Natural killer cell (primary cell): ENCODE data around the gene RSBN1L. TPM values are rescaled to one million over a fixed set of nuclear protein-coding genes. Genes with fewer than 3 reads are reported as not detected.
A peak's percentile ranks its signal among the peaks of the same experiment; 100 is the strongest.

Experiments used
- ATAC-seq, 3 donors: fragments of 150-1000 bp in 2 of 3; fragments of 200-7000 bp in 1 of 3; cut with Tn5 transposase; 1 replicate in 1 of 3; 2 replicates in 2 of 3; pipeline ENCODE4 v1.10.0; 2021; ENCODE audit warnings: mild to moderate bottlenecking in 2 of 3, moderate library complexity in 2 of 3
- DNase-seq, 2 donors: peaks; one replicate each; pipeline versions ENCODE4 v3.0.0 to v3.0.0-alpha.2; 2013 to 2021; ENCODE audit warnings: mixed read lengths in 1 of 2
- H3K27ac ChIP-seq: one replicate; pipeline ENCODE4 v1.5.1; 2013; ENCODE audit warnings: mild to moderate bottlenecking, low read length
- H3K27me3 ChIP-seq: one replicate; pipeline ENCODE4 v1.6.1; 2013; ENCODE audit warnings: low read length; ENCODE audit not compliant: control insufficient read depth, insufficient read depth
- H3K36me3 ChIP-seq: one replicate; pipeline ENCODE4 v1.6.1; 2013; ENCODE audit warnings: low read length; ENCODE audit not compliant: control insufficient read depth, insufficient read depth
- H3K4me1 ChIP-seq: one replicate; pipeline ENCODE4 v1.6.1; 2013; ENCODE audit warnings: low read length; ENCODE audit not compliant: control insufficient read depth, insufficient read depth
- H3K4me3 ChIP-seq: one replicate; pipeline ENCODE4 v1.5.1; 2013; ENCODE audit warnings: low read length
- H3K9me3 ChIP-seq: one replicate; pipeline ENCODE4 v1.6.1; 2013; ENCODE audit warnings: low read length; ENCODE audit not compliant: control insufficient read depth, insufficient read depth
- H3K27ac Mint-ChIP-seq, 2 donors: one replicate each; pipeline ENCODE4 v1.8.0; 2022; ENCODE audit warnings: mild to moderate bottlenecking in 2 of 2, mixed read lengths in 2 of 2, moderate library complexity in 1 of 2
- H3K27me3 Mint-ChIP-seq, 2 donors: one replicate each; pipeline ENCODE4 v1.8.0; 2022; ENCODE audit warnings: low read depth in 2 of 2, mixed read lengths in 2 of 2
- H3K36me3 Mint-ChIP-seq: one replicate; pipeline ENCODE4 v1.8.0; 2022; ENCODE audit warnings: mixed read lengths
- H3K4me1 Mint-ChIP-seq, 2 donors: one replicate each; pipeline ENCODE4 v1.8.0; 2022; ENCODE audit warnings: mixed read lengths in 2 of 2
- H3K4me3 Mint-ChIP-seq: one replicate; pipeline ENCODE4 v1.8.0; 2022; ENCODE audit warnings: mild to moderate bottlenecking, moderate library complexity, mixed read lengths
- H3K9me3 Mint-ChIP-seq, 2 donors: one replicate each; pipeline ENCODE4 v1.8.0; 2022; ENCODE audit warnings: mixed read lengths in 2 of 2
- WGBS: methylation state at CpG from one replicate; pipeline ENCODE4 v1.1.7; 2013; ENCODE audit warnings: missing lambda C conversion rate; ENCODE audit not compliant: insufficient coverage; 5-methylcytosine and 5-hydroxymethylcytosine counted together
- intact Hi-C: fragments of 100-400 bp; cut with micrococcal nuclease; formaldehyde crosslinking; loops from one replicate; pipeline ENCODE4 v1.14.2; 2022
- total RNA-seq, 4 donors: library from RNA; stranded (reverse); fragments of 120-200 nt in 1 of 4; gene quantifications; one replicate each; pipeline versions ENCODE4 v1.2.3 to v1.2.4, GENCODE V29; 2013 to 2022
- TF ChIP-seq, protein P1 (sequence below): fragments of 200-600 bp; IDR thresholded peaks from one replicate; pipeline ENCODE4 v1.8.0; 2022; ENCODE audit warnings: antibody characterized with exemption

RSBN1L gene
- total RNA-seq, 3 donors from 2014 or later (not counting 1 experiment from before 2014, with no cell fraction given) = 23.9 to 34.4 (median 33.4) TPM

DNA sequence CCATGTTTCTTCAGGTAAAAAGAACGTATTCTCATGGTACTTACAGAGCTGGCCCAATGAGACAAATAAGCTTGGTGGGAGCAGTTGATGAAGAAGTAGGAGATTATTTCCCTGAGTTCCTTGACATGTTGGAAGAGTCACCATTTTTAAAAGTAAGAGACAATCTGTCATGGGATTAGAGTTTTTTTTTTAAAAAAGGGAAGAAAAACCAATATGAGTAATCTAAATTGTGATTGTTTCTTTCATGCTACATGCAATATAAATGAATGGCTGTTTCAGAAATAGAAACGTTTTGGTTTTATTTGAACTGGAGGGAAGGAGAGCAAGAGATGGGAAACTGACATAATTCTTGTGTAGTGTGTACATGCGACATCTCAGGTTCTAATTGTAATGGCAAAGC is 69.2 kb downstream of the RSBN1L start:
- Mint-ChIP-seq H3K4me3 (no peak overlapping the region), H3K27me3 (no peaks in the 10 kb centered on the region), H3K9me3 (no peaks in the 10 kb centered on the region), H3K36me3 (no peaks in the 10 kb centered on the region), H3K4me1 (peaks cover 26 to 30% of the 10 kb centered on the region in 2 donors), H3K27ac (peak overlapping the region in 1 of 2 donors; percentile 72)
- H3K9me3 ChIP-seq = no peaks in the 10 kb centered on the region
- H3K4me1 ChIP-seq = no peaks in the 10 kb centered on the region
- no peak overlapping the region for H3K27ac ChIP-seq
- H3K27me3 ChIP-seq = no peaks in the 10 kb centered on the region
- intact Hi-C loops = no loop called here
- ATAC-seq = no peak
- TF ChIP-seq, protein P1, sequence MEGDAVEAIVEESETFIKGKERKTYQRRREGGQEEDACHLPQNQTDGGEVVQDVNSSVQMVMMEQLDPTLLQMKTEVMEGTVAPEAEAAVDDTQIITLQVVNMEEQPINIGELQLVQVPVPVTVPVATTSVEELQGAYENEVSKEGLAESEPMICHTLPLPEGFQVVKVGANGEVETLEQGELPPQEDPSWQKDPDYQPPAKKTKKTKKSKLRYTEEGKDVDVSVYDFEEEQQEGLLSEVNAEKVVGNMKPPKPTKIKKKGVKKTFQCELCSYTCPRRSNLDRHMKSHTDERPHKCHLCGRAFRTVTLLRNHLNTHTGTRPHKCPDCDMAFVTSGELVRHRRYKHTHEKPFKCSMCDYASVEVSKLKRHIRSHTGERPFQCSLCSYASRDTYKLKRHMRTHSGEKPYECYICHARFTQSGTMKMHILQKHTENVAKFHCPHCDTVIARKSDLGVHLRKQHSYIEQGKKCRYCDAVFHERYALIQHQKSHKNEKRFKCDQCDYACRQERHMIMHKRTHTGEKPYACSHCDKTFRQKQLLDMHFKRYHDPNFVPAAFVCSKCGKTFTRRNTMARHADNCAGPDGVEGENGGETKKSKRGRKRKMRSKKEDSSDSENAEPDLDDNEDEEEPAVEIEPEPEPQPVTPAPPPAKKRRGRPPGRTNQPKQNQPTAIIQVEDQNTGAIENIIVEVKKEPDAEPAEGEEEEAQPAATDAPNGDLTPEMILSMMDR = no peak
- 79% methylated on average over 3 of the region's 3 CpGs for WGBS
- no peak for DNase-seq
- H3K4me3 ChIP-seq = no peak overlapping the region
- peaks cover 25% of the 10 kb centered on the region for H3K36me3 ChIP-seq

DNA sequence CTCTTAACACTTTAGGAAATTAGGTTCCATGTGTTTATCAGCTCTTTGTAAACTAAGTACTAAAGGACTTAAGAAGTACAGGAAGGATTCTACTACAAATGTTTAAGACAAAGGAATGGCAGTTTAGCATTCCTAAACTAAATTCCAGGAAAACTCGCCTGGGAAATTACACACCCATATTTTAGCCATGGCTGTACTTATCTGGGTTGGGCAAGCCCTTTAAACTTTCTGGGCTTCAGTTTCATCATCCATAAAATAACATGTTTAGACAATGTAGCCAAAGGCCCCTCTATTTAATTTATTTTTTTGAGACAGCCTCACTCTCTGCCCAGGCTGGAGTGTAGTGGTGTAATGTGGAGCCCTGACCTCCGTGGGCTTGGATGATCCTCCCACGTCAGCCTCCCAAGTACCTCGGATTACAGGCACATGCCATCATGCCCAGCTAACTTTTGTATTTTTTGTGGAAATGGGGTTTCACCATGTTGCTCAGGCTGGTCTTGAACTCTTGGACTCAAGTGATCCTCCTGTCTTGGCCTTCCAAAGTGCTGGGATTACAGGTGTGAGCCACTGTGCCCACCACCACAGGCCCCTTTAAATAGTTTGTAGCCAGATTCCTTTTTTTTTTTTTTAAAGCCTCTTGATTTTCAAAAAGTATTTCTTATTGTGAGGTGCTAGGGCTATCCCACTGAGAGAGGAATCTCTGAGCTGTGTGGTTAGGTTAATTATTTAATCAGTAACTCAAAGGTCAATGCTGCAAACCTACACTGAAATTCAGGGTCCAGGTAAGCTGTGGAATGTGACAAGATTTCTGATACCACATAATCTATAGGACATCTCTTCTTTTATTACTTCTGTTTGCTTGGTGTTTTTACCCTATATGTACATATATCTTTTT is 69.9 kb downstream of the RSBN1L start:
- H3K36me3 ChIP-seq = peaks cover 25% of the 10 kb centered on the region
- no peaks in the 10 kb centered on the region for H3K9me3 ChIP-seq
- no peak overlapping the region for H3K27ac ChIP-seq
- TF ChIP-seq, protein P1 = no peak
- H3K4me3 ChIP-seq = no peak overlapping the region
- peaks cover 24 to 30% of the 10 kb centered on the region in 2 donors for H3K4me1 Mint-ChIP-seq
- H3K36me3 Mint-ChIP-seq = no peaks in the 10 kb centered on the region
- H3K27ac Mint-ChIP-seq = peak overlapping the region; percentile 58 to 72
- no peaks in the 10 kb centered on the region for H3K9me3 Mint-ChIP-seq
- H3K4me1 ChIP-seq = no peaks in the 10 kb centered on the region
- H3K4me3 Mint-ChIP-seq = no peak overlapping the region
- intact Hi-C loops = no loop called here
- H3K27me3 ChIP-seq = no peaks in the 10 kb centered on the region
- no peak for DNase-seq
- H3K27me3 Mint-ChIP-seq = no peaks in the 10 kb centered on the region
- no peak for ATAC-seq
- WGBS = 94% methylated on average over 4 of the region's 4 CpGs

DNA sequence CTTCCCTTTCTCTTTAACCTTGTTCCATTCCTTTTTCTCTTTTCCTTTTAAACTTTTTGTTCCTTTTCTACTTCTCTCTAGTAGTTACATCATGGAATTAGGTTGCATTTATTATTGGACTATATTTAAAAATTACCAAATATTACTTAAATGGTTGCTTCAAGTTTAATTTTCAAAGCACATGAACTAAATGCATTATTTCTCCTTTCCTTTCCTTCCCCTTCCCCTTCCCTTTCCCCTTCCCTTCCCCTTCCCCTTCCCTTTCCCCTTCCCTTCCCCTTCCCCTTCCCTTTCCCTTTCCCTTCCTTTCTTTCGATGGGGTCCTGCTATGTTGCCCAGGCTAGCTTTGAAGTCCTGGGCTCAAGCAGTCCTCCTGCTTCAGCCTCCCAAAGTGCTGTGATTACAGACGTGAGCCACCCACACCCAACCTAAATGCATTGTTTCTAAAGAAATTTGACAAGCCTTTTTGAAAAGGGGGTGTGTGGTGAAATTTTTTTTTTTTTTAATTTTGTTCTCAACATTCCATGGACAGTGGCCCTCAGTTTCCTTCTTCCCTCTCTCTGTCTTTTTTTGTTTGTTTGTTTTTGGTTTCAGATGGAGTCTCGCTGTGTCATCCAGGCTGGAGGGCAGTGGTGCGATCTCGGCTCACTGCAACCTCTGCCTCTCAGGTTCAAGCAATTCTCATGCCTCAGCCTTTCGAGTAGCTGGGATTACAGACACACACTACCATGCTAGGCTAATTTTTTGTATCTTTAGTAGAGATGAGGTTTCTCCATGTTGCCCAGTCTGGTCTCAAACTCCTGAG is 70.7 kb downstream of the RSBN1L start:
- H3K27me3 ChIP-seq = no peaks in the 10 kb centered on the region
- H3K9me3 ChIP-seq = no peaks in the 10 kb centered on the region
- intact Hi-C loops = no loop called here
- Mint-ChIP-seq H3K36me3 (no peaks in the 10 kb centered on the region), H3K4me1 (peaks cover 25 to 32% of the 10 kb centered on the region in 2 donors), H3K4me3 (no peak overlapping the region), H3K27ac (peak overlapping the region; percentile 34 to 58), H3K9me3 (no peaks in the 10 kb centered on the region), H3K27me3 (no peaks in the 10 kb centered on the region)
- H3K36me3 ChIP-seq = peaks cover 25% of the 10 kb centered on the region
- WGBS = 98% methylated on average over 5 of the region's 6 CpGs
- no peak overlapping the region for H3K27ac ChIP-seq
- DNase-seq (no peak), ATAC-seq (no peak)
- no peaks in the 10 kb centered on the region for H3K4me1 ChIP-seq
- H3K4me3 ChIP-seq = no peak overlapping the region
- TF ChIP-seq, protein P1 = no peak
